Panc1 (cell line): ENCODE measurements around the gene CDHR5. TPM values are rescaled to one million over a fixed set of nuclear protein-coding genes. Genes with fewer than 3 reads are reported as not detected.
A peak's percentile ranks its signal among the peaks of the same experiment; 100 is the strongest.

Source experiments
- ATAC-seq: fragments of 200-7000 bp; cut with Tn5 transposase; 2 replicates; pipeline ENCODE4 v1.9.1; 2020; ENCODE audit warnings: mild to moderate bottlenecking, moderate library complexity
- BruUV-seq: library from RNA; stranded (reverse); fragments of 400-500 nt; replicated peaks from 2 replicates; lab custom pipeline; 2021; lab: Mats Ljungman, UMichigan
- CTCF ChIA-PET: fragments of 300-600 bp; sonication (Branson Sonifier 250); formaldehyde crosslinking; loops from one replicate; lab custom pipeline; 2022; ENCODE audit warnings: antibody characterized with exemption; lab: Charles Lee
- POLR2A ChIA-PET: fragments of 300-600 bp; sonication (Branson Sonifier 250); formaldehyde crosslinking; loops from one replicate; lab custom pipeline; 2022; ENCODE audit warnings: antibody characterized with exemption; lab: Charles Lee
- DNase-seq: peaks from one replicate; pipeline ENCODE4 v3.0.0-alpha.2; 2010; ENCODE audit warnings: low read depth, low spot score
- H3K27ac ChIP-seq: 2 replicates; pipeline ENCODE4 v1.5.1; 2011; ENCODE audit warnings: mild to moderate bottlenecking, low read length, inconsistent platforms
- H3K27me3 ChIP-seq: fragments of 200-500 bp; sonication (Bioruptor generic); 2 replicates; pipeline ENCODE4 v1.6.0; 2014; ENCODE audit warnings: low read length, inconsistent platforms; ENCODE audit not compliant: control insufficient read depth, insufficient read depth
- H3K36me3 ChIP-seq: fragments of 200-500 bp; sonication (Bioruptor generic); 2 replicates; pipeline ENCODE4 v1.5.1; 2014; ENCODE audit warnings: inconsistent platforms, mild to moderate bottlenecking, low read length, moderate library complexity; ENCODE audit not compliant: control insufficient read depth, insufficient read depth
- H3K4me1 ChIP-seq: 2 replicates; pipeline ENCODE4 v1.5.1; 2011; ENCODE audit warnings: inconsistent platforms, mild to moderate bottlenecking, low read length, moderate library complexity; ENCODE audit not compliant: control insufficient read depth, insufficient read depth
- H3K4me3 ChIP-seq, 2 experiments: 2 replicates each; pipeline ENCODE4 v1.5.1; 2011 to 2012; ENCODE audit warnings: low read depth in 2 of 2, low read length in 2 of 2, mild to moderate bottlenecking in 2 of 2, inconsistent platforms in 1 of 2, moderate library complexity in 1 of 2
- H3K9me3 ChIP-seq: fragments of 200-500 bp; sonication (Bioruptor generic); 2 replicates; pipeline ENCODE4 v1.5.1; 2014; ENCODE audit warnings: low read depth, mild to moderate bottlenecking, inconsistent platforms, low read length, moderate library complexity; ENCODE audit not compliant: control insufficient read depth, insufficient read depth
- POLR2AphosphoS5 ChIP-seq: IDR thresholded peaks from 2 replicates; pipeline ENCODE4 v1.6.1; 2012; ENCODE audit warnings: mild to moderate bottlenecking, low read depth, low read length, moderate library complexity
- SIN3A ChIP-seq: IDR thresholded peaks from 2 replicates; pipeline ENCODE4 v1.6.1; 2012; ENCODE audit warnings: low read depth, mild to moderate bottlenecking, low read length, moderate library complexity, borderline replicate concordance; ENCODE audit not compliant: insufficient read depth
- TCF7L2 ChIP-seq: IDR thresholded peaks from 2 replicates; pipeline ENCODE4 v1.6.1; 2011; ENCODE audit warnings: mild to moderate bottlenecking, low read depth, low read length, inconsistent platforms
- in situ Hi-C: cut with HindIII; loops from 2 replicates; pipeline ENCODE4 v1.10.0; 2016; ENCODE audit warnings: low sequenced_read_pairs, low pct_unique_long_range_greater_than_20kb
- intact Hi-C: fragments of 100-400 bp; cut with micrococcal nuclease; formaldehyde crosslinking; loops from one replicate; pipeline ENCODE4 v1.10.0; 2022; ENCODE audit not compliant: unreplicated experiment
- total RNA-seq: library from RNA; stranded (reverse); gene quantifications from one replicate; pipeline ENCODE4 v1.2.1, GENCODE V29; 2021; ENCODE audit not compliant: unreplicated experiment
- TF ChIP-seq, protein P1 (sequence below): fragments of 450-650 bp; IDR thresholded peaks from 2 replicates; pipeline ENCODE4 v1.5.1; 2017; ENCODE audit warnings: mild to moderate bottlenecking
- TF ChIP-seq, protein P2 (sequence below), 2 experiments: IDR thresholded peaks; 2 replicates each; pipeline ENCODE4 v1.6.1; 2011 to 2012; ENCODE audit warnings: low read depth in 2 of 2, control low read depth in 1 of 2, low read length in 1 of 2, mild to moderate bottlenecking in 1 of 2, moderate library complexity in 1 of 2; ENCODE audit not compliant: insufficient read depth in 1 of 2

Gene CDHR5
- total RNA-seq, 1 experiment from 2014 or later = not detected

DNA sequence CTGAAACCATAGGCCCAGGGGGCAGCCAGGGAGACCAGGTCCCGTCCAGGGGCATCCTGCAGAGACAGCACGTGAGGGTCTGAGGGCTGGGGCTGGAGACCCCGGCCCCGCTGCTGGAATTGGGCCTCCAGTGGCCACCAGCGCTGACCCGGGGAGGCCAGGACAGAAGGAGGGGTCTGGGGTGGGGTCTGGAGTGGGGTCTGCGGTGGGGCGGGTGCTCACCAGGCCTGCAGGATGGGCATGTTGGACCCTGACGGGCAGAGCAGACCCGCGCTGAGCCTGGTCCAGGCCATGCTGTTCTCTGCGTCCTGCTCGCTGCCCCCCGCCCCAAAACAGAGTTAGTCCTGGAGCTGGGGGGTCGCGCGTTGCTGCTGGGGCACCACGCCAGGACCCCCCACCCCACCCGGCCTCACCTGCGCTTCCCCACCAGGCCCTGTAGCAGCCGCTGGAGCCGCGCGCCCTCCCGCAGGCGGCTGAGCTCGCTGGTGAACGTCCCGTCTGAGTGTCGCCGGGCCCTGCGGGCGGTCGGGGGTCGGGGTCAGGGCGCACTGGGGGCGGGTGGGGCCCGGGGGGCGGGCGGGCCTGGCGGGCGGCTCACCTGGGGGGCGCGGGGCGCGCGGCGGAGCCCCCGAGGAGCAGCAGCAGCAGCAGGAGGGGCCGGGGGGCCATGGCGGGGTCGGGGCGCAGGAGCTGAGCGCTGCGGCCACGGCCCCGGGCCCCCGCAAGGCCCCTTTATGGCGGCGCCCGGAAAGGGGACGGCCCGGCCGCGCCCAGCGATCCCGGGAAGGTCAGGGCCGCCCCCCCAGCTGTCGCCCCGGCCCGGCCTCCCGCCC, 1.9 kb upstream of the CDHR5 start, which contains the start of gene SCT:
SCT (minus strand) TSS at position 707 of the 833 bp plus-strand sequence; CDS start at position 669, 38 bp downstream.
- DNase-seq (no peak), ATAC-seq (no peak)
- Histone ChIP-seq H3K9me3 (no peaks in the 10 kb centered on the region), H3K4me3 (no peak within 1 kb of the TSS), H3K27me3 (no peaks in the 10 kb centered on the region), H3K36me3 (no peaks in the 10 kb centered on the region), H3K27ac (no peak within 1 kb of the TSS), H3K4me1 (peaks cover 11% of the 10 kb centered on the region)
- CTCF ChIA-PET = no interaction called here
- intact Hi-C loops (no loop called here), in situ Hi-C loops (no loop called here)
- TF ChIP-seq, protein P1, sequence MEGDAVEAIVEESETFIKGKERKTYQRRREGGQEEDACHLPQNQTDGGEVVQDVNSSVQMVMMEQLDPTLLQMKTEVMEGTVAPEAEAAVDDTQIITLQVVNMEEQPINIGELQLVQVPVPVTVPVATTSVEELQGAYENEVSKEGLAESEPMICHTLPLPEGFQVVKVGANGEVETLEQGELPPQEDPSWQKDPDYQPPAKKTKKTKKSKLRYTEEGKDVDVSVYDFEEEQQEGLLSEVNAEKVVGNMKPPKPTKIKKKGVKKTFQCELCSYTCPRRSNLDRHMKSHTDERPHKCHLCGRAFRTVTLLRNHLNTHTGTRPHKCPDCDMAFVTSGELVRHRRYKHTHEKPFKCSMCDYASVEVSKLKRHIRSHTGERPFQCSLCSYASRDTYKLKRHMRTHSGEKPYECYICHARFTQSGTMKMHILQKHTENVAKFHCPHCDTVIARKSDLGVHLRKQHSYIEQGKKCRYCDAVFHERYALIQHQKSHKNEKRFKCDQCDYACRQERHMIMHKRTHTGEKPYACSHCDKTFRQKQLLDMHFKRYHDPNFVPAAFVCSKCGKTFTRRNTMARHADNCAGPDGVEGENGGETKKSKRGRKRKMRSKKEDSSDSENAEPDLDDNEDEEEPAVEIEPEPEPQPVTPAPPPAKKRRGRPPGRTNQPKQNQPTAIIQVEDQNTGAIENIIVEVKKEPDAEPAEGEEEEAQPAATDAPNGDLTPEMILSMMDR = no peak
- TF ChIP-seq TCF7L2 = no peak
- no peak for TF ChIP-seq SIN3A
- TF ChIP-seq, protein P2, sequence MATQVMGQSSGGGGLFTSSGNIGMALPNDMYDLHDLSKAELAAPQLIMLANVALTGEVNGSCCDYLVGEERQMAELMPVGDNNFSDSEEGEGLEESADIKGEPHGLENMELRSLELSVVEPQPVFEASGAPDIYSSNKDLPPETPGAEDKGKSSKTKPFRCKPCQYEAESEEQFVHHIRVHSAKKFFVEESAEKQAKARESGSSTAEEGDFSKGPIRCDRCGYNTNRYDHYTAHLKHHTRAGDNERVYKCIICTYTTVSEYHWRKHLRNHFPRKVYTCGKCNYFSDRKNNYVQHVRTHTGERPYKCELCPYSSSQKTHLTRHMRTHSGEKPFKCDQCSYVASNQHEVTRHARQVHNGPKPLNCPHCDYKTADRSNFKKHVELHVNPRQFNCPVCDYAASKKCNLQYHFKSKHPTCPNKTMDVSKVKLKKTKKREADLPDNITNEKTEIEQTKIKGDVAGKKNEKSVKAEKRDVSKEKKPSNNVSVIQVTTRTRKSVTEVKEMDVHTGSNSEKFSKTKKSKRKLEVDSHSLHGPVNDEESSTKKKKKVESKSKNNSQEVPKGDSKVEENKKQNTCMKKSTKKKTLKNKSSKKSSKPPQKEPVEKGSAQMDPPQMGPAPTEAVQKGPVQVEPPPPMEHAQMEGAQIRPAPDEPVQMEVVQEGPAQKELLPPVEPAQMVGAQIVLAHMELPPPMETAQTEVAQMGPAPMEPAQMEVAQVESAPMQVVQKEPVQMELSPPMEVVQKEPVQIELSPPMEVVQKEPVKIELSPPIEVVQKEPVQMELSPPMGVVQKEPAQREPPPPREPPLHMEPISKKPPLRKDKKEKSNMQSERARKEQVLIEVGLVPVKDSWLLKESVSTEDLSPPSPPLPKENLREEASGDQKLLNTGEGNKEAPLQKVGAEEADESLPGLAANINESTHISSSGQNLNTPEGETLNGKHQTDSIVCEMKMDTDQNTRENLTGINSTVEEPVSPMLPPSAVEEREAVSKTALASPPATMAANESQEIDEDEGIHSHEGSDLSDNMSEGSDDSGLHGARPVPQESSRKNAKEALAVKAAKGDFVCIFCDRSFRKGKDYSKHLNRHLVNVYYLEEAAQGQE (IDR thresholded peaks at IDR 0.05; ENCODE audit: insufficient read depth in 1 of 2, low read depth in 2 of 2, low read length in 1 of 2) = no peak
- no peak for TF ChIP-seq POLR2AphosphoS5
- no TSS peak for BruUV-seq
- POLR2A ChIA-PET = no interaction called here

DNA sequence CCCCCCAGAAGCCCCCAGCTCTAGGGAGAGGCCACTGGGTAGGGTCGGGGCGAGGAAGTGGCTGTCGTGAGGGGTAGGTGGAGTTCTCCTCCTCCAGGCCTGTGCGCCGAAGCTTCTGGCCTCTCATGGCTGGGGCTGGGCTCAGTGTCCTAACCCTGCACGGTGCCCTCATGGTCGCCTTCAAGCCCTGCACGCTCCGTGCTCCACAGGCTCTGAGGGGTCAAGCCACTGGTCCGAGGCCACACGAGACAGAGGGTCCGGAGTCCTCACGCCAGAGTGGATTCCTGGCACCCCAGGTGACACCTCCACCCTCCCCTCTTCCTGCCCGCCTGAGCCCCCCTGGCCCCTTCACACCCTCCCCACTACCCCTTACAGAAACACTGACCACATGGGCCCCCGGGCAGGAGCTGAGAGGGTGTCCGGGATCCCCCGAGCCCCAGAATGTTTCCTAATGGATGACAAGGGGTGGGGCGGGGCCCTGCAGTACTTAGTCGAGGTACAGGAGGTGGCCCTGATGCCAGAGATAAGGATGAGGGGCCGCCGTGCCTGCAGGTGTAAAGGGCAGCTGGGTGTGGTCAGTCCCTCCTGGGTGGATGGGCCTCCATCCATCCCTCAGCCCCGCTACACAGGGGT, 997 bp upstream of the CDHR5 start:
- ATAC-seq (peak; percentile 33), DNase-seq (no peak)
- Histone ChIP-seq H3K27me3 (no peaks in the 10 kb centered on the region), H3K4me3 (no peak overlapping the region), H3K4me1 (peaks cover 17% of the 10 kb centered on the region), H3K36me3 (no peaks in the 10 kb centered on the region), H3K27ac (no peak overlapping the region), H3K9me3 (no peaks in the 10 kb centered on the region)
- intact Hi-C loops (no loop called here), in situ Hi-C loops (no loop called here)
- TF ChIP-seq, protein P2 (IDR thresholded peaks at IDR 0.05; ENCODE audit: insufficient read depth in 1 of 2, low read depth in 2 of 2, low read length in 1 of 2) = no peak
- no peak for TF ChIP-seq POLR2AphosphoS5
- TF ChIP-seq TCF7L2 = no peak
- no peak for TF ChIP-seq SIN3A
- TF ChIP-seq, protein P1 = no peak
- CTCF ChIA-PET = interaction anchor here (0.5 to 0.7 kb wide), 2 partner anchors 48 to 117 kb away, joined by 3 to 5 read pairs; no protein-coding TSS in a partner anchor
- POLR2A ChIA-PET = no interaction called here
- no TSS peak for BruUV-seq
